Ishikawa (cell line): ENCODE measurements around the gene KARS1.

Experiments used
- CEBPB ChIP-seq: IDR thresholded peaks from 2 replicates; pipeline ENCODE4 v1.6.1; 2012
- CREB1 ChIP-seq: IDR thresholded peaks from 2 replicates; pipeline ENCODE4 v1.6.1; 2012; ENCODE audit warnings: low read depth
- EGR1 ChIP-seq: IDR thresholded peaks from 2 replicates; pipeline ENCODE4 v1.6.1; 2012
- EP300 ChIP-seq: IDR thresholded peaks from 2 replicates; pipeline ENCODE4 v1.6.1; 2012; ENCODE audit warnings: borderline replicate concordance
- FOXM1 ChIP-seq: IDR thresholded peaks from 2 replicates; pipeline ENCODE4 v1.6.1; 2012; ENCODE audit warnings: low read depth, borderline replicate concordance
- MAX ChIP-seq: IDR thresholded peaks from 2 replicates; pipeline ENCODE4 v1.6.1; 2012
- NFIC ChIP-seq: IDR thresholded peaks from 2 replicates; pipeline ENCODE4 v1.6.1; 2012
- RAD21 ChIP-seq: IDR thresholded peaks from 2 replicates; pipeline ENCODE4 v1.6.1; 2012; ENCODE audit warnings: low read depth
- REST ChIP-seq: IDR thresholded peaks from 2 replicates; pipeline ENCODE4 v1.6.1; 2012; ENCODE audit warnings: low read depth, mild to moderate bottlenecking
- TAF1 ChIP-seq: IDR thresholded peaks from 2 replicates; pipeline ENCODE4 v1.6.1; 2012; ENCODE audit warnings: low read depth, mild to moderate bottlenecking
- TCF12 ChIP-seq: IDR thresholded peaks from 2 replicates; pipeline ENCODE4 v1.6.1; 2012; ENCODE audit warnings: low read depth
- TEAD4 ChIP-seq: IDR thresholded peaks from 2 replicates; pipeline ENCODE4 v1.6.1; 2012
- YY1 ChIP-seq: IDR thresholded peaks from 2 replicates; pipeline ENCODE4 v1.6.1; 2012; ENCODE audit warnings: low read depth
- ZBTB7A ChIP-seq: IDR thresholded peaks from 2 replicates; pipeline ENCODE4 v1.6.1; 2012; ENCODE audit warnings: low read depth
- TF ChIP-seq, protein P1 (sequence below): IDR thresholded peaks from 2 replicates; pipeline ENCODE4 v1.6.1; 2012

Gene KARS1

GRCh38 chr16:75624921-75625334 is 22.5 kb downstream of the KARS1 start:
- TF ChIP-seq, protein P1, sequence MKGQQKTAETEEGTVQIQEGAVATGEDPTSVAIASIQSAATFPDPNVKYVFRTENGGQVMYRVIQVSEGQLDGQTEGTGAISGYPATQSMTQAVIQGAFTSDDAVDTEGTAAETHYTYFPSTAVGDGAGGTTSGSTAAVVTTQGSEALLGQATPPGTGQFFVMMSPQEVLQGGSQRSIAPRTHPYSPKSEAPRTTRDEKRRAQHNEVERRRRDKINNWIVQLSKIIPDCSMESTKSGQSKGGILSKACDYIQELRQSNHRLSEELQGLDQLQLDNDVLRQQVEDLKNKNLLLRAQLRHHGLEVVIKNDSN: no peak

DNA sequence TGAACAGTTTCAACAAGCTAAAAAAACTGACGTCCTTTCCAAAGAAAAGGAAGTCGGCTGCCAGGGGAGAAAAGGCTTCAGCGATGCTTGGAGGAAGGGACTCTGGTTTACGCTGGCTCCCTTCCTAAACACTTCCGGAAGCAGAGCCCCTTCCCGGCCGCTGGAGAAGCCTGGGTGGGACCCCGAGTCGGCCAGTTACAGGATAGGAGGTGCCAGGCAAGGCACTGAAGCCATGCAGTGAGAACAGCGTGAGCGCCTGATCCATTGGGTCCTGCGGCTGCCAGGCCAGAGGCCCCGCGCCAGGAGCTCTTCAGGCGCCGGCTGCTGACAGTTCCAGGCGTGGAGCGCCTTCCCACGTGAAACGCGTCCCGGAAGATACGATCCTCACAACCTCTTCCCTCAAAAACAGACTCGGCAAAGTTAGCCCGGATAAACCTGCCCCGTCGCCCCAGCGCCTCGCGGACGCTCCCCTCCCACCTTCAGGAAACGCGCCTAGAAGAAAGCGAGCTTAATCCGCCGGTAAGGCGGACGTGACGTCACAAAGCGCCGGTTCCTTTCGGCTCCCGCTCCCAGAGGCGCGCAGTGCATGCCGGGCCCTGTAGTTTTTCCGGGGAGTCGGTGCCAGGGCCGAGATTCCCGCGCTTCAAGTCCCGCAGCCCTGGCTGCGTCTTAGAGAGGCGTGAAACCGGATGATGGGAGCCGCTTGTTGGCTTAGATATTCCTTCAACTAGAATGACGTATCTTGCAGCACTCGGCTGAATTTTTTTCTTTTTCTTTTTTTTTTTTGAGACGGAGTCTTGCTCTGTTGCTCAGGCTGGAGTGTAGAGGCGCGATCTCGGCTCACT is 24.5 kb downstream of the KARS1 start, which contains the start of gene ADAT1:
Gene ADAT1, minus strand, starts transcription at position 521 of the 845 bp plus-strand sequence. CDS start 2,482 bp downstream, outside the sequence.
- TF ChIP-seq CREB1: peak; percentile 86
- TF ChIP-seq FOXM1: peak; percentile 20; the same call in 1 of the 2 replicates
- peak; percentile 72; the same call in 1 of the 2 replicates for TF ChIP-seq TAF1
- TF ChIP-seq MAX: peak; percentile 93
- peak; percentile 54 for TF ChIP-seq TCF12
- TF ChIP-seq ZBTB7A: no peak
- TF ChIP-seq YY1: peak; percentile 40
- peak; percentile 41; the same call in 1 of the 2 replicates for TF ChIP-seq NFIC
- TF ChIP-seq EP300: 0 out of 2 replicates have a peak, but pooled peaks have one; percentile 18
- TF ChIP-seq RAD21: no peak
- TF ChIP-seq CEBPB: no peak
- TF ChIP-seq, protein P1: peak; percentile 45; the same call in 1 of the 2 replicates

- no peak for TF ChIP-seq EP300
These were observed 26.3 kb downstream of the KARS1 start for GRCh38 chr16:75621170-75621477.

DNA sequence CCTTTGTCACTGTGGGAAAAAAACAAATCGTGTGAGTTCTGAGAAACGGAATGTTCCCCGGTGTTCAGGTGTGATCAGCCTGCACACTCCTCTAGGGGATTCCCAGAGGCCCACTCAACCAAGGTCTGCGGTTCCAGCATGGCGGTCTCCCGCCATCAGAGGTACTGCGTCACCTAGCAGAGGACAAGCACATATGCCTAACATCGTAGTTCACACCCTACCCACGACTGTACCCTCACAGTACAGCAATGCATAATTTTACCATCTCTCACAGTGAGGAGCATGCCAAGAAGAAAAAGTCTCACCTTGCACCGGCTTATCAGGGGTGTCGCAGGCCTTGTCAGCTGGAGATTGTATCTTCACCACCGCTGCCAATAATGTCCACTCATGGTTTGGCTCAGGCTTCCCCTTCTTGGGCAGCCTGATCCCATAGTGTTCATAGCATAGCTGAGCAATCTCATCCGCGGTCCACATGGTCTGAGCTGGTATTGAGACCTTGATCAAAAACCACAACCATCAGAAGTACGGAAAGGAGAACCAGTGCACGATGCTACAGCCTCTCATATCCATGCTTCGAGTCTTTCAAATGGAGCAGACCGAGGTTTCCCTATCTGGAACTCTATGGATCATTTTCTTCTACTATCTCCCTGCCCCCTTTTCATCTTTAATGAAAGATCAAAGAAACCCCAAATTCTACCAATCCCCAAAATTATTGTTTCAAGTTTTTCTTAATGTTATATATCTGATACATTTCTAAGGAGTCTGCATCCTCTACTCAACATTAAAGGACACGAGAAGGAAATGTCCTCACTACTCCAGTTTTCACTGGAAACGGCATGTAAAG is 26.9 kb downstream of the KARS1 start:
- TF ChIP-seq YY1: no peak
- TF ChIP-seq, protein P1: no peak
- TF ChIP-seq EGR1: no peak
- no peak for TF ChIP-seq EP300
- TF ChIP-seq MAX: no peak
- TF ChIP-seq TAF1: no peak
- TF ChIP-seq TEAD4: no peak
- no peak for TF ChIP-seq NFIC
- TF ChIP-seq ZBTB7A: no peak
- no peak for TF ChIP-seq CREB1
- TF ChIP-seq CEBPB: no peak
- TF ChIP-seq FOXM1: no peak
- TF ChIP-seq TCF12: no peak

- no peak for TF ChIP-seq YY1
- TF ChIP-seq EGR1: no peak
- TF ChIP-seq CREB1: no peak
- no peak for TF ChIP-seq FOXM1
- TF ChIP-seq TEAD4: no peak
- TF ChIP-seq TAF1: no peak
- no peak for TF ChIP-seq TCF12
- TF ChIP-seq CEBPB: no peak
- no peak for TF ChIP-seq MAX
- TF ChIP-seq REST: no peak
- no peak for TF ChIP-seq NFIC
- TF ChIP-seq, protein P1: no peak
- no peak for TF ChIP-seq RAD21
- TF ChIP-seq ZBTB7A: no peak
- TF ChIP-seq EP300: no peak
These were observed 28.7 kb downstream of the KARS1 start for GRCh38 chr16:75618780-75619179.

GRCh38 chr16:75617121-75617520 is 30.3 kb downstream of the KARS1 start:
- TF ChIP-seq TAF1: no peak
- TF ChIP-seq FOXM1: no peak
- no peak for TF ChIP-seq TEAD4
- TF ChIP-seq EGR1: no peak
- no peak for TF ChIP-seq TCF12
- no peak for TF ChIP-seq CREB1
- TF ChIP-seq, protein P1: no peak
- no peak for TF ChIP-seq NFIC
- TF ChIP-seq YY1: no peak
- TF ChIP-seq CEBPB: no peak
- no peak for TF ChIP-seq RAD21
- TF ChIP-seq MAX: no peak
- no peak for TF ChIP-seq EP300
- TF ChIP-seq ZBTB7A: no peak
- TF ChIP-seq REST: no peak
